Endometrial microvascular endothelial cells (primary cell): Measurements from ENCODE around the gene COL4A5. TPM values are rescaled to one million over a fixed set of nuclear protein-coding genes. Genes with fewer than 3 reads are reported as not detected.
"Not testable (repeated sequence)": the region's sequence is repeated elsewhere in the genome, so short reads cannot be mapped to it uniquely, and the experiment has no call there.

Source experiments
- in situ Hi-C: cut with HindIII; loops from 2 replicates; pipeline ENCODE4 v1.10.0; 2017; ENCODE audit warnings: low sequenced_read_pairs, low pct_unique_long_range_greater_than_20kb; ENCODE audit errors: inconsistent ontology term
- total RNA-seq: library from RNA; depleted of rRNA; stranded (reverse); fragments of >200 nt; gene quantifications from one replicate; pipeline ENCODE4 v1.2.3, GENCODE V29; 2015; ENCODE audit errors: inconsistent ontology term

Gene COL4A5
- 114 TPM for total RNA-seq

DNA sequence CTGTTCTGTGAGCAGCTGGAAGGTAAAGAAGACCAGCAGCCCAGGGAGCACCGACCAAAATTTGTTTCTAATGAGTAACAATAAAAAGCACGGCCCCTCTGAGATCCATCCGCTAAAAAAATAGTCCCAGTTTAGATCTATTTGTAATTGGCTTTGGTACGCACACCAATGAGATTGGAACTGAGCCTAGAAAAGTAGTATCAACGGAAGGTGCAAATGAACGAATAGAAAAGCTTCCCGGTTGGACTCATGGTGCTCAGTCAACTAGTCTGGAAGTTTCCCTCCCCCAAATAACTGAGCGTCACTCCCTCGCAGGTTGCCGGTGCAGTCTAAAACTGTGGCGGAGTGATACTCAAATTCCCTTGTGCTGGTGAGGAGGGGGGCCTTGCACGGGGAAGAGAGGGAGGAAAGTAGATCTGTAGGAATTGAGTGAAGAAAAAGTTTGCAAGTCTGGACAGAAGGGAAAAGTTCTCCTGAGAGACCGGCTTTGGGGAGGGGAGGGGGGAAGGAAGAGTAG is at the start of gene COL4A5:
Gene COL4A5, plus strand, starts transcription at position 413 of the 517 bp plus-strand sequence. CDS start 288 bp downstream, outside the sequence.
- in situ Hi-C loops: no loop called here

DNA sequence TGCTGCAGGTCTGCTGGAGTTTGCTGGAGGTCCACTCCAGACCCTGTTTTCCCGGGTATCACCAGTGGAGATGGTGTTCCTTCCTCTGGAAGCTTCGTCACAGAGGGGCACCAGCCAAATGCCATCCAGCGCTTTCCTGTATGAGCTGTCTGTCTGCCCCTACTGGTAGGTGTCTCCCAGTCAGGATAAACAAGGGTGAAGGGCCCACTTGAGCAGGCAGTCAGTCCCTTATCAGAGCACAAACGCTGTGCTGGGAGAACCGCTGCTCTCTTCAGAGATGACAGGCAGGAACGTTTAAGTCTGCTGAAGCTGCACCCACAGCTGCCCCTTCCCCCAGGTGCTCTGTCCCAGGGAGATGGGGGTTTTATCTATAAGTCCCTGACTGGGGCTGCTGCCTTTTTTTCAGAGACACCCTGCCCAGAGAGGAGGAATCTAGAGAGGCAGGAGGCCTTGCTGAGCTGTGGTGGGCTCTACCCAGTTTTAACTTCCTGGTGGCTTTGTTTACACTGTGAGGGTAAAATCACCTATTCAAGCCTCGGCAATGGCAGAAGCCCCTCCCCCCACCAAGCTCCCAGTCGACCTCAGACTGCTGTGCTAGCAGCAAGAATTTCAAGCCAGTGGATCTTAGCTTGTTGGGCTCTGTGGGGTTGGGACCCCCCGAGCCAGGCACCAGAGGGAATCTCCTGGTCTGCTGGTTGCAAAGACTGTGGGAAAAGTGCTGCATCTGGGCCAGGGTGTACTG is 48.5 kb upstream of the COL4A5 start:
- in situ Hi-C loops: not testable (repeated sequence)

DNA sequence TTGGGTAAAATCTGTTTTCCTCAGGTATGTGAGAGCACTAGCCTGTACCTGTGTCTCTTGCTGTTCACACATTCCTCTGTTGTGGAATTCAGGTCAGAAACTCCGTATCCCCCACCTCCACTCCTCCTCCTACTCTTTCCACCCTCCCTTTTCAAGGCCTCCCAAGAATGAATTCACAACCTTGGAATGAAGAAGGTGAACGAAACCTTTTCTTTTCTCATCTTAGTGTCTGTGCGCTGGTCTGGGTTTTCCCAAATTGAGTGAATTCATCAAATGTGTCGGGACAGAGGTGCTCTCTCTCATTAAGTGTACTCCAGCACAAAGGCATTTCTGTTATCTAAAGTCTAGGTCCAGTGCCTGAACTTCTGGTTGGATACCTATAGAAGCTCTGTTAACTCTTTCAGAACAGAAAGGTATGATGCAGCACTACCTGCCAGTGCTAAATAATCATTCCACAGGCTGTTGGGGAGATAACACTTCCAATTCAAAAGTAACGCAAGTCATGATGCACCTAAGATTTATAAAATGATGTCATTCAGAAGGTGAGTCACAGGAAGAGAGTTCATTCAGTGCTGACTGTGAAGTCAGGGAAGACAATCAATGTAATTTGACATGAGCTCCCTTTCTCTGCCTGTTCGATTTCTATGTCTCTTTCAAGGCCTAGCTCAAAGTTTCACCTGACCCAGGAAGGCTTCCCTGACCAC is 43.3 kb upstream of the COL4A5 start:
- in situ Hi-C loops: no loop called here

DNA sequence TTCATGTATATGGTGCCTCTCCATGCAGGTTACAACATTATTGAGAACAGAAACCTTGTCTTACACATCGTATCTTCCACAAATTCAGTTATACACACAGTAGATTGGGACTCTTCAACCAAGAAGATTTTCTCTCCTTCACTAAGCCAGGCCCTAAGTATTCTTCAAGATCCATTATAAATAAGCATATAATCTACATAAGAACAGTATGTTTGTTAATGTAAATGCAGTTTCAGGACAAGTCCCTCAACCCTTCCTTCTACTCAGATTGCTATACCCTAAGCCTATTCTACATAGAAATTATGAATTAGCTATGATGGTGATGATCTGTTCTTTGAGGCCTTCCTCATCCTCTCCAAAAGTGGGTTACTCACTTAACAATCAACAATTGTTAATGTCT is 42.7 kb upstream of the COL4A5 start:
- in situ Hi-C loops: no loop called here

DNA sequence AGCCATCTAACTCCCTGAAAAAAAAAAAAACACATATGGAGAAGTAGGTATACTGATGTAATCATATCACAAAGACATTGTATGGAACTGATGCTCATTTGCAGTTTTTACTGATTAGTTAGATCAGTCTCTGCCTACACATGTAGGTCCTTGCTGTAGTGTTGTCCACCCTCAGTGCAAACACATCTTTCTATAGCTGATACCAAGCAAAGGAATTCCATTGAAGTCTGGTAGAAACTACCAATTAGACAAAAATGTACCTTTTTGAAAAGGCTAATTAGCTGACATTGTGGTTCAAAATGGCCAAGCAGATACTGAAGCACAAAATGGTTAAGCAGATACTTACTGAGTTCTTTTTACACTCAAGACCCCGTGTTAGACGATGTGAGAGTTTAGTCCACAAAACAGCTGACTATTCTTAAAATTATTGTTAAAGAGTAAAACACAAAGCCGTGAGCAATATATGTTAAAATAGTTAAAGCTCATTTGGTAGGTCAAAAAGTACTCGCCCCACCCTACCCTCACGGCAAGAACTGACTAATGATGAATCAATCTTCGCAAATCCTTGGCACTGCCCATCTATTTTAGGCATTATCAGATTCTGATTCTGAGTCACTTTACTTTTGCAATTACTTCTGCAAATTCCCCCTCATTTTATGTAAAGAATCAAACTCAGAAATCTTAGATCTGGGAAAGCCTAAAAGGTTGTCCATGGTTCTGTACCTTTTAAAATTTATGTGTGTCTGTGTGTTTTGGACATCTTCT is 41.8 kb upstream of the COL4A5 start:
- in situ Hi-C loops: no loop called here

DNA sequence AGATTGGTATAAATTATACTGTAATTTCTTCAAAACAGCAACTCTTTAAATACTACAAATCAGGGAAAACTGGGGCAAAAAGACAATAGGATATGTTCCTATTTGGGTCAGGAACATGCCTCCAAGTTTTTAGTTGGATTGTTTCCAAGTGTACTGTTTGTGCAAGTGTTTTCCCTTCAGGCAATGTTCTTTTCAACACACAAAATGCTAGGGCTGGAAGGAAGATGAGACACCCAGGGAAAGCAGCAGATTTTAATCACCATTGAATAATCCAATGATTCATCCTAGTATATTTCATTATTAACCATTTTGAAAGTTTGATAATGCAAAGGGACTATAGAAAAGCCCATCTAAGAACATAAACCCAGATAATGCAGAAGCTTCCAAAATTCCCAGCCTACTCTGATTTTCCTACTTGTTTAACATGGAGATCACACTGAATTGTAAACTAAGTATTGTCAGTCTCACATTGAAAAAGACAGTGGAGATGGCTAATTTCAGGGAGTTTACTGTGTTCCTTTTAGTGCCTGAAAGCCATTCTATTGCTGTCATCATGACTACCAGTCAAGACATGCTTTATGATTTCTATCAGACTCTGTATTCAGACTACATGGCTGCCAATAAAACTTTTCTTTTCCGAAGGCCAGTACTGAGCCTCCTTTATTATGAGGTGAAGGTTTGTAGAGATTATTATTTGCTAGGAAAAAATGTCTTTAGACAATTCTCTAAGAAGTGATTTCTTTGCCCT is 40.0 kb upstream of the COL4A5 start:
- in situ Hi-C loops: no loop called here

DNA sequence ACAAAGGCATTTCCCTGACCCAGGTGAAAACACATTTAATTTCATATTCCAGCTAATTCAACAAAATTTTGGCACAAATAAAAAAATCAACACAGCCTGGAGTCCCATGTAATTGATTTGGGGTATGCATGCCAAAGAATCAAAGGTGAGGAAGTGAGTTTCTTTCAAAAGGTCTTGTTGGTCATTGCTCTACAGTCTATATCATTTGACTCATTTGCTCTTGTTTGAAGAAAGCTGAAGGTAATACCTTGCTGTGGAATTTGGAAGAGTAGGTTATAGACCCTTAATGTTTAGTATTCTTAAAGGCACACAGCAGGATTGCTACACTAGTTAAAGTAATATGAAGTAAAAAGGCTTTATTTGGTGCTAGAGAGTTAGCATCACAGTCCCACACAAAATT is 26.9 kb upstream of the COL4A5 start:
- in situ Hi-C loops: no loop called here

DNA sequence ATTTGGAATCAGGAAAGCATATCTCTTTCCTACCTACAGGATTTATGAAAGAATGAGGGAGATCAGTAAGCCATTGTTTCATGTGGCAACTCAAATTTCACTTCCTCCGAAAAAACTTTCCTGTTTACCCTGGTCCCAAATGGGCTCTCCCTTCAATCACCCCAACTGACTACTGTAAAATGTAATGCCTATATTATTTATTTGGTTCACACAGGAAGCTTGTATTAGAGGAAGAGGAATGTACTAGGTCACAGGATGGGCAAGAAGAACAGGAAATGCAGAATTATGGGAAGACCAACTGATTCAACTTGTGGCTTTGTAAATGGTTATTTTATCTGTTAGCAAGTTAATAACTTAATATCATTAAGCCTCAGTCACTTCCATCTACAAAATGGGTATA is 24.5 kb upstream of the COL4A5 start:
- in situ Hi-C loops: no loop called here

DNA sequence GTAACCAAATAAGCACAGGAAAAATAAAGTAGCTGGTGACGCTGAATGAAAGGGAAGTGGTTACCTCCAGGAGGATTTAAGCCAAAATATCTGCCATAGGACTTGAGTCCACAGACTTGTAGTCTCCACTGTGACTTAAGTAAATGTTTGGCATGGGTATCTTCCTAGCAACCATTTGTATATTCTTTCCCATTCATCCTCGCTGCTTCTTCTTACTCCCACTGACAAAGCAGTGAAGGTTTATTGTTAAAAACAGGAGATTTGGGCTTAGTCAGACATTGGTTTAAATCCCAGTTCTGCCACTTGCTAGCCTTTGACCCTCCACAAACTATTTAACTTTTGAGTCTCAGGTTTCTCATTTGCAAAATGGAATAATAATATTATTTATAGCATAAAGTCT is 23.7 kb upstream of the COL4A5 start:
- in situ Hi-C loops: no loop called here

DNA sequence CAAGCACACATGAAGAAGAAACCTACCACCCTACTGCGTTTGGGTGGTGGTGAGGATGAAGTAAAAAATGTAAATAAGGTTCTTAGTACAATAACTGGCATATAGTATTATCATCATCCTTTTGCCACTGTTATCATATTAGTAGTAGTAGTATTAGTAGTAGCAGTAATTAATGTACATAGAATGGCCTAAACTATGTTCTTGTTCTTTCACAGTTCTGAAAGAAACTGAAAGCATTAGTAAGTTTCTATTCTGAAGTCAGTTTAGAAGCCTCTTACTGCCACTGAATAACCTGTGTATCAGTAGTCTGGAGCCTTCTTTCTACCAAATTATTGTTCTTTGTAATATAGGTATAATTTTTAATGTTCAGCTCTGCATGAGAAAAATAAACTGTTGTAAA is 22.4 kb upstream of the COL4A5 start:
- in situ Hi-C loops: no loop called here

DNA sequence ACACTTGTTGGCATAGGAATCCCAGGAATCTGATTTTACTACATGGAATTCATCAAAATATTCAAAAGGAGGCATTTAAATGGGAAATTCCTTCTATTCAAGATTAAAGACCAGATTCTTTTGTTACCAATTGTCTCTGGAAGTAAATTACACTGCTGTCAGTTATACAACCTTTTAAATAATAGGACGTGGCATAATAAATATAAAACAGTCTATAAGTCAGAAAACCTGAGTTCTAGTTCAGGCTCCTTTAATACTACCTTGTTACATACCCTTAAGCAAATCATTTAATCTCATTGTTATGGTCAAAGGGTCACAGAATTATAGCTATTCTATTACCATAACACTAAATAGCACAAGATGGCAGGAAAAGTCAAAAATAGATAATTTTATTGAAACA is 20.2 kb upstream of the COL4A5 start:
- in situ Hi-C loops: no loop called here

DNA sequence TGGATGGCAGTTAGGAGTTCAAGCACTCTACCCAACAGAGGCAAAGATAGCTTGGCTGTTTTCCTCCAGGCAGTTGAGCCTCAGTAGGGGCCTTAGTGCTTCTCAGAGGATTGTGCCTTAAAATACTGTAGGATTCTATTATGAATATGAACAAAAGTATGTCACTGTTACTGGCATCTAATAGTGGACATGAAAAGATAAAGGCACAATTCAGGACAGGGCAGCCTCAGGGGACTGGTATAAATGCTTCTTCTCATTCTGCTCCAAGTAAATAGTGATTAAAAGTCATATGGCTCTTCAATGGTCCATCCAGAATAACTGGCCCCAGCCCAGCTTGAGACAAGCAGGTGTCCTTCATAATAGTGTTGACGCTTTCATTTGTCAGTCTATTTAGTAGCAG is 19.2 kb upstream of the COL4A5 start:
- in situ Hi-C loops: no loop called here

DNA sequence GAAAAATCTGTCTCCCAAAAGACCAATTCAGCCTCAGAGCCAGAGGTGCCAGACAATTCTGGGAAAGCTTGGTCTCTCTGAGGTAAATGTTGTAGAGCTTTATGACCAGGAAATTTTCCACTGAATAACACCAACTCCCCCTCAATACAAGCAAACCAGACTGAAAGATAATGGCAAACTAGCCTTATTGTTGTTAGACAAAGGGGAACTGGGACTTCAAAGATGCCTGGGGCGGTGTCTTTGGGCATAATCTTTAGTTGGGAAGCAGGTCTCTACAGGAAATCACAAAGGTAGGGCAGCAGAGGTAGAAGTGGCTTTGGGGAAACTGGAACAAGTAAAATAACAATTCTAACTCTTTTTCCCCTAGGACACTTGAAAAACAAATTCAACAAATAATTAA is 13.4 kb upstream of the COL4A5 start:
- in situ Hi-C loops: no loop called here

DNA sequence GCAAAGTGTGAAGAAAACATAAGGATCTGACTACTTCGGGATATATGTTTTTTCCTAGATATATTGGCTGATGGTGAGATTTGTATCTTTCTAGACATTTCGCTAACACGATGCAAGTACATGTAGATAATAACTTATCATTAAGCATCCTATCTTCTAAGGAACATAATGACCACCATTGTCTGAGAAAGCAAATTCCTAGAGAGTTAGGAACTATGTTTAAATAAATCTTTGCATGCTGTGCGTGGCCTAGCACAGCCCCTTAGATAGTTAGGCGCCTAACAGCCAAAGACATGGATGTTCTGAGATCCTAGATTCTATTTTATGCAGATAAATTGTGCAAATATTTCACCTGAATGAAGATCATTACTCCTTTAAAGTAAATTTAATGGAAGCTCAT is 4.4 kb upstream of the COL4A5 start:
- in situ Hi-C loops: no loop called here

DNA sequence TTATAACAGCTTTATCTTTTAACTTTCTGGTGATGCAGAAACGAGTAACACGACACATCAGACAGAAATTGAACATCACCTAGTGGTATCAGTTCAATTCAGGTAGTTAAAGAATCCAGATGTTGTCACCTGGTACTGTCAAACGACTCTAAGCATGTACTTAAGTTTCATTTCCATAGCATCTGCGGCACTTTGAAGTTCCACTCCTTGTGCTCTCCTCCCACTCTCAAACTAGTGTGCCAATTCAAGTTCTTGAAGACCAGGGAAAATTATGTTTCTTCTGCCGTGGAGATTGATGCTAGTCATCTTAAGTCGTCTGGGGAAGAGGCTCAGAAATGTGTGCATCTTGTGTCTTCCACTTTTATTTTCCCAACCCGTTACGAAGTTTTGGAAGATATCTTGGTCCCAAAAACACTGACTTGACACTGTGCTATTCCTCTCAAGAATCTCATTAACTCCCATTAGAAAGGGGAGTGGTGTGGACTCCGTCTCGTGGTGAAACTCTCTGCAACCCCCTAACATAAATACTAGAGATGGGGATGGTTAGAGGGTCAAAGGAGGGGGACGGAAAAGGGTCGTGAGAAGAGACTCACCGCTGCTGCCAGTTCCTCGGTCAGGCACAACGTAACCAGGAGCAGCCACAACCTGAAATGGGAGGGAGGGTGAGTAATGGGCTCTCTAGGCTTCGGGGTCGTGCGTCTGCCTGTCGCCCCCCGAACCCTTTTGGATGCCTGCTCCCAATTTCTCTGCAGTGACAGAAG is 2.1 kb upstream of the COL4A5 start:
- in situ Hi-C loops: no loop called here

DNA sequence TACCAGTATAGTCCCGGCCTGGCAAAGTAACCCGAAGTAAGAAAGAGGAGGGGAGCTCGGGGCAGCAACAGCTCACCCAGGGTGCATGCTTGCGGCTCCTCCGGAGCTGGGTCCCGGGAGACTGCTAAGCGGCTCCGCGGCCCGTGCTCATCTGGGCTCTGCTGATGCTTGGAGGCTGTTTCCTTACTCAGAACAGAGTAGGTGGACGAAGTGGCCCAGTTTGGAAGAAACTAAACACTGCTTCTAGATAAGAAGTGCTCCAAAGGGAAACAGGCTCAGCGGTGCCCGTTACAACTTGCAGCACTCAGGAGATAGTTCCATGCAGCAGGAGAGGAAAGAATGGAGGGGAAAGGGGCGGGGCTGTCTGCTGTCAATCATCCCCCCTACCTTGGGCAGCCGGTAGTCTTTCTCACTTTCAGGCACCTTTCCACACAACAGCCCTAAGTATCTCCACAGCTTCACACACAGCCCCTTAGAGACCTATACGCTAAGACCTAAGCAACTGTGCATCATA is 1.5 kb upstream of the COL4A5 start, which contains the start of gene COL4A6:
Gene COL4A6, minus strand, starts transcription at position 313 of the 514 bp plus-strand sequence. Its CDS starts 226 bp downstream, at position 87.
- in situ Hi-C loops: no loop called here

DNA sequence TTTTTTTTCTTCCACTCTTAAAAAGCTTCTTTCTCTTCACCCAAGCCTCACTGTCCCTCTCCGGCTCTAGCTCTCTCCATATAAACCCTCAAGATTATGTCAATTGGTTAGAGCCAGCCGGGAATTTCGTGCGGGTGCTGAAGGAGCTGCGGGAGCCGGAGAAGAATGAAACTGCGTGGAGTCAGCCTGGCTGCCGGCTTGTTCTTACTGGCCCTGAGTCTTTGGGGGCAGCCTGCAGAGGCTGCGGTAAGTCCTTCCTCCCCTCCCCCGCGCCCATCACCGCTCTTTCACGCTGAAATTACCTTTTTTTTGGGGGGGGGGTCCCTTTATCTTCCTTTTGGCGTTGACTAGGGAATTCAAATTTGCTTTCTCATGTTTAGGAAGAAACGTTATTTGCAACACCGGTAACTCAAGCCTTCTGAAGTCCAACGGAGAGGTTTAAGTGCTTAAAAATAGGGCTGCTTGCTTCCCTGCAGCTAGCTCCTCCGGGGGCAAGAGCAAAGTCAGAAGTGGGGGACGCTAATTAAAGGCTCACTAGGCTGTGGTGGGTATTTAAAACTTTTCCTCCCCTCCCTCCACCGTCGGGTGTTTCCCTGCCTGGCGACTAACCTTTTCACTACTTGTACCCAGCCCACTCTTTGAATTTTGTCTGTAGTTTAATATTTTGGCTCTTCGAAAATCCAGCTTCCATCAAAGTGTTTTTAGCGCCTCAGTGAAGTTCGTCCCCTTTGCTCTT is 491 bp downstream of the COL4A5 start:
- in situ Hi-C loops: no loop called here
